Measurements from ENCODE around the gene KCNQ1.

Gene KCNQ1

GRCh38 chr11:2683806-2684205 is 239.0 kb downstream of the KCNQ1 start:
- no peak for DNase-seq (ENCODE audit: low read depth, low spot score)

- no peak for DNase-seq (ENCODE audit: low read depth, low spot score)
Observed at GRCh38 chr11:2684581-2684980, 239.8 kb downstream of the KCNQ1 start.

- DNase-seq (ENCODE audit: low read depth, low spot score) = no peak
Observed at GRCh38 chr11:2685051-2685450, 240.2 kb downstream of the KCNQ1 start.

GRCh38 chr11:2685566-2686359 is 241.0 kb downstream of the KCNQ1 start:
- DNase-seq (ENCODE audit: low read depth, low spot score) = no peak

GRCh38 chr11:2686360-2687222 is 241.8 kb downstream of the KCNQ1 start:
- DNase-seq (ENCODE audit: low read depth, low spot score) = no peak

- DNase-seq (ENCODE audit: low read depth, low spot score) = no peak
Observed at GRCh38 chr11:2687223-2687530, 242.4 kb downstream of the KCNQ1 start.

- DNase-seq (ENCODE audit: low read depth, low spot score) = no peak
Observed at GRCh38 chr11:2687782-2688191, 243.0 kb downstream of the KCNQ1 start.

GRCh38 chr11:2688381-2689231 is 243.8 kb downstream of the KCNQ1 start:
- no peak for DNase-seq (ENCODE audit: low read depth, low spot score)

- no peak for DNase-seq (ENCODE audit: low read depth, low spot score)
Observed at GRCh38 chr11:2689651-2690575, 245.1 kb downstream of the KCNQ1 start.

- no peak for DNase-seq (ENCODE audit: low read depth, low spot score)
Observed at GRCh38 chr11:2690596-2691354, 246.0 kb downstream of the KCNQ1 start.

- DNase-seq (ENCODE audit: low read depth, low spot score) = no peak
Observed at GRCh38 chr11:2691355-2691761, 246.6 kb downstream of the KCNQ1 start.

GRCh38 chr11:2691991-2692875 is 247.4 kb downstream of the KCNQ1 start:
- DNase-seq (ENCODE audit: low read depth, low spot score) = no peak

GRCh38 chr11:2693271-2694261 is 248.8 kb downstream of the KCNQ1 start:
- peak; percentile 97 for DNase-seq (ENCODE audit: low read depth, low spot score)

GRCh38 chr11:2694495-2694894 is 249.7 kb downstream of the KCNQ1 start:
- DNase-seq (ENCODE audit: low read depth, low spot score) = no peak

GRCh38 chr11:2694995-2695939 is 250.5 kb downstream of the KCNQ1 start:
- DNase-seq (ENCODE audit: low read depth, low spot score) = no peak

GRCh38 chr11:2696455-2696854 is 251.6 kb downstream of the KCNQ1 start:
- DNase-seq (ENCODE audit: low read depth, low spot score) = no peak

GRCh38 chr11:2697866-2698265 is 253.1 kb downstream of the KCNQ1 start:
- no peak for DNase-seq (ENCODE audit: low read depth, low spot score)

Measured in iPS DF 19.7 (cell line).